Measurements from ENCODE around the gene TUBGCP4. TPM values are rescaled to one million over a fixed set of nuclear protein-coding genes. Genes with fewer than 3 reads are reported as not detected.

The TUBGCP4 gene
- total and polyA plus RNA-seq, 11 donors: 5.9 to 16.7 (median 12.5) TPM

GRCh38 chr15:43423793-43424192 is 52.9 kb downstream of the TUBGCP4 start:
- intact Hi-C loops (cut with DNase I): no loop called here
- H3K9me3 ChIP-seq: no peaks in the 10 kb centered on the region
- DNase-seq (no peak), ATAC-seq (no peak)
- TF ChIP-seq CTCF (IDR thresholded peaks at IDR 0.05): no peak
- no peak for TF ChIP-seq POLR2A (IDR thresholded peaks at IDR 0.05)
- no peaks in the 10 kb centered on the region for H3K27me3 ChIP-seq
- WGBS, 4 donors: 93 to 97% (median 97%) methylated on average over 3 of the region's 3 CpGs
- no peak overlapping the region for H3K4me3 ChIP-seq
- H3K4me1 ChIP-seq: no peaks in the 10 kb centered on the region
- peaks cover 0 to 99% (median 75%) of the 10 kb centered on the region in 9 donors for H3K36me3 ChIP-seq
- no peak overlapping the region for H3K27ac ChIP-seq

- intact Hi-C loops (cut with DNase I): no loop called here
- WGBS, 4 donors: 41 to 67% (median 61%) methylated on average over 3 of the region's 3 CpGs
Measured at GRCh38 chr15:43429687-43430086, 58.8 kb downstream of the TUBGCP4 start.

GRCh38 chr15:43433165-43433564 is 62.3 kb downstream of the TUBGCP4 start:
- no peak for TF ChIP-seq POLR2A (IDR thresholded peaks at IDR 0.05)
- Histone ChIP-seq H3K27ac (no peak overlapping the region), H3K27me3 (no peaks in the 10 kb centered on the region), H3K36me3 (peaks cover 0 to 91% (median 65%) of the 10 kb centered on the region in 9 donors), H3K9me3 (no peaks in the 10 kb centered on the region), H3K4me3 (no peak overlapping the region), H3K4me1 (no peaks in the 10 kb centered on the region)
- WGBS, 4 donors: 90 to 92% (median 92%) methylated on average over 4 of the region's 4 CpGs
- ATAC-seq (no peak), DNase-seq (no peak)
- intact Hi-C loops (cut with DNase I): no loop called here

More at GRCh38 chr15:43429687-43430086, 58.8 kb downstream of the TUBGCP4 start:
- Histone ChIP-seq H3K27me3 (no peaks in the 10 kb centered on the region), H3K4me3 (no peak overlapping the region), H3K36me3 (peaks cover 0 to 98% (median 76%) of the 10 kb centered on the region in 9 donors), H3K9me3 (no peaks in the 10 kb centered on the region), H3K27ac (no peak overlapping the region), H3K4me1 (no peaks in the 10 kb centered on the region)
- DNase-seq: no peak
- ATAC-seq: no peak
- TF ChIP-seq POLR2A (IDR thresholded peaks at IDR 0.05) (no peak), CTCF (IDR thresholded peaks at IDR 0.05) (no peak)

- ATAC-seq: no peak
- intact Hi-C loops (cut with DNase I): no loop called here
- no peaks in the 10 kb centered on the region for H3K9me3 ChIP-seq
Measured at GRCh38 chr15:43433661-43434303, 62.9 kb downstream of the TUBGCP4 start.

More at GRCh38 chr15:43433661-43434303, 62.9 kb downstream of the TUBGCP4 start:
- H3K4me1 ChIP-seq: no peaks in the 10 kb centered on the region
- DNase-seq: no peak
- 60 to 65% (median 61%) methylated on average over 3 of the region's 3 CpGs for WGBS, 4 donors
- no peaks in the 10 kb centered on the region for H3K27me3 ChIP-seq
- H3K27ac ChIP-seq: no peak overlapping the region
- H3K36me3 ChIP-seq: peaks cover 0 to 91% (median 67%) of the 10 kb centered on the region in 9 donors
- no peak for TF ChIP-seq POLR2A (IDR thresholded peaks at IDR 0.05)
- TF ChIP-seq CTCF (IDR thresholded peaks at IDR 0.05): no peak
- H3K4me3 ChIP-seq: no peak overlapping the region

Measured in heart left ventricle (tissue), 16 donors.